K562 (cell line): Measurements from ENCODE around the gene HMGA1. TPM values are rescaled to one million over a fixed set of nuclear protein-coding genes. Genes with fewer than 3 reads are reported as not detected.

ENCODE experiments used
- ATF6 ChIP-seq: sonication (generic); formaldehyde crosslinking; IDR thresholded peaks from 2 replicates; pipeline ENCODE4 v1.4.0; 2020; ENCODE audit warnings: mild to moderate bottlenecking, missing genetic modification reagents
- BRD9 ChIP-seq: fragments of 450-650 bp; IDR thresholded peaks from 2 replicates; pipeline ENCODE4 v1.6.1; 2018; ENCODE audit warnings: low read depth; ENCODE audit not compliant: partially characterized antibody
- CAMTA2 ChIP-seq: fragments of 250-450 bp; sonication (Bioruptor Pico); conservative IDR thresholded peaks from 2 replicates; pipeline ENCODE4 v1.5.1; 2022
- CBX3 ChIP-seq, 2 experiments: IDR thresholded peaks; 1 replicate in 1 of 2; 2 replicates in 1 of 2; pipeline ENCODE4 v1.6.1; 2012; ENCODE audit warnings: inconsistent platforms in 2 of 2, low read length in 2 of 2, borderline replicate concordance in 1 of 2, control low read depth in 1 of 2
- E2F8 ChIP-seq: fragments of 450-650 bp; IDR thresholded peaks from 2 replicates; pipeline ENCODE4 v1.7.1; 2018; ENCODE audit warnings: mild to moderate bottlenecking, low read depth; ENCODE audit not compliant: partially characterized antibody
- FUS ChIP-seq: fragments of 200-400 bp; formaldehyde crosslinking; optimal IDR thresholded peaks from 2 replicates; pipeline ENCODE3; 2017; ENCODE audit warnings: low read depth, low read length
- KAT8 ChIP-seq: fragments of 450-650 bp; IDR thresholded peaks from 2 replicates; pipeline ENCODE4 v1.6.1; 2016; ENCODE audit warnings: low read depth, mild to moderate bottlenecking
- MNT ChIP-seq, 2 experiments: fragments of 450-650 bp; conservative IDR thresholded peaks; 2 replicates each; pipeline ENCODE4 v1.6.1; 2017; ENCODE audit warnings: mild to moderate bottlenecking in 2 of 2, moderate library complexity in 2 of 2
- NUFIP1 ChIP-seq: fragments of 450-650 bp; IDR thresholded peaks from 2 replicates; pipeline ENCODE4 v1.6.1; 2018; ENCODE audit not compliant: partially characterized antibody
- RBBP5 ChIP-seq: fragments of 200-600 bp; sonication (generic); IDR thresholded peaks from 2 replicates; pipeline ENCODE4 v1.6.1; 2012; ENCODE audit warnings: borderline replicate concordance, mild to moderate bottlenecking, low read length, control low read depth, inconsistent platforms; ENCODE audit not compliant: insufficient read depth, poor library complexity, severe bottlenecking
- ZFX ChIP-seq: sonication (generic); formaldehyde crosslinking; IDR thresholded peaks from 2 replicates; pipeline ENCODE4 v1.8.0; 2022; ENCODE audit warnings: mild to moderate bottlenecking, missing genetic modification reagents, moderate library complexity
- polyA plus RNA-seq, 8 experiments: library from polyadenylated mRNA; depleted of rRNA in 4 of 8; stranded (reverse) in 5 of 8; unstranded in 3 of 8; fragments of >200 nt; fragmentation: Nextera tagmentation in 2 of 8; fragmentation: Illumina TruSeq in 1 of 8; extraction: Ambion mirVana in 2 of 8; extraction: Trizol in 1 of 8; gene quantifications; 2 replicates each; pipeline versions ENCODE4 v1.2.1 to v1.2.3, GENCODE V29; 2011 to 2014; ENCODE audit warnings: inconsistent platforms in 1 of 8, missing spikeins in 1 of 8
- total RNA-seq, 7 experiments: library from RNA; depleted of rRNA in 6 of 7; stranded (reverse); fragments of >200 nt in 6 of 7; fragmentation: Illumina TruSeq in 2 of 7; extraction: Trizol in 2 of 7; gene quantifications; 2 replicates each; pipeline versions ENCODE4 v1.2.1 to v1.2.3, GENCODE V29; 2011 to 2021; ENCODE audit warnings: low replicate concordance in 1 of 7
- TF ChIP-seq, protein P1 (sequence below): sonication (generic); formaldehyde crosslinking; IDR thresholded peaks from 2 replicates; pipeline ENCODE4 v1.8.0; 2022; ENCODE audit warnings: mild to moderate bottlenecking, low read depth, missing genetic modification reagents
- TF ChIP-seq, protein P2 (sequence below): fragments of 250-450 bp; sonication (Bioruptor Pico); IDR thresholded peaks from 2 replicates; pipeline ENCODE4 v1.5.0; 2021; ENCODE audit warnings: mild to moderate bottlenecking, moderate library complexity

HMGA1 gene
- total and polyA plus RNA-seq, 9 of the 15 experiments (the other 6 are each of a cell fraction or from before 2014, with no cell fraction given) = 27.8 to 1,947 (median 594) TPM

GRCh38 chr6:34236443-34237315 lies at the start of gene HMGA1 (continued):
- TF ChIP-seq MNT (conservative IDR thresholded peaks at IDR 0.05) = peak; percentile 72 to 75
- no peak for TF ChIP-seq BRD9
- TF ChIP-seq ATF6 (CRISPR knock-in tag) = no peak; the same call in 1 of the 2 replicates
- TF ChIP-seq, protein P1, sequence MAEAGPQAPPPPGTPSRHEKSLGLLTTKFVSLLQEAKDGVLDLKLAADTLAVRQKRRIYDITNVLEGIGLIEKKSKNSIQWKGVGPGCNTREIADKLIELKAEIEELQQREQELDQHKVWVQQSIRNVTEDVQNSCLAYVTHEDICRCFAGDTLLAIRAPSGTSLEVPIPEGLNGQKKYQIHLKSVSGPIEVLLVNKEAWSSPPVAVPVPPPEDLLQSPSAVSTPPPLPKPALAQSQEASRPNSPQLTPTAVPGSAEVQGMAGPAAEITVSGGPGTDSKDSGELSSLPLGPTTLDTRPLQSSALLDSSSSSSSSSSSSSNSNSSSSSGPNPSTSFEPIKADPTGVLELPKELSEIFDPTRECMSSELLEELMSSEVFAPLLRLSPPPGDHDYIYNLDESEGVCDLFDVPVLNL (CRISPR knock-in tag) = peak; percentile 62; the same call in 1 of the 2 replicates
- TF ChIP-seq RBBP5 = peak; percentile 41
- TF ChIP-seq KAT8 = no peak
- TF ChIP-seq CAMTA2 (CRISPR knock-in tag) = no peak
- TF ChIP-seq FUS = peak; percentile 76
- TF ChIP-seq, protein P2, sequence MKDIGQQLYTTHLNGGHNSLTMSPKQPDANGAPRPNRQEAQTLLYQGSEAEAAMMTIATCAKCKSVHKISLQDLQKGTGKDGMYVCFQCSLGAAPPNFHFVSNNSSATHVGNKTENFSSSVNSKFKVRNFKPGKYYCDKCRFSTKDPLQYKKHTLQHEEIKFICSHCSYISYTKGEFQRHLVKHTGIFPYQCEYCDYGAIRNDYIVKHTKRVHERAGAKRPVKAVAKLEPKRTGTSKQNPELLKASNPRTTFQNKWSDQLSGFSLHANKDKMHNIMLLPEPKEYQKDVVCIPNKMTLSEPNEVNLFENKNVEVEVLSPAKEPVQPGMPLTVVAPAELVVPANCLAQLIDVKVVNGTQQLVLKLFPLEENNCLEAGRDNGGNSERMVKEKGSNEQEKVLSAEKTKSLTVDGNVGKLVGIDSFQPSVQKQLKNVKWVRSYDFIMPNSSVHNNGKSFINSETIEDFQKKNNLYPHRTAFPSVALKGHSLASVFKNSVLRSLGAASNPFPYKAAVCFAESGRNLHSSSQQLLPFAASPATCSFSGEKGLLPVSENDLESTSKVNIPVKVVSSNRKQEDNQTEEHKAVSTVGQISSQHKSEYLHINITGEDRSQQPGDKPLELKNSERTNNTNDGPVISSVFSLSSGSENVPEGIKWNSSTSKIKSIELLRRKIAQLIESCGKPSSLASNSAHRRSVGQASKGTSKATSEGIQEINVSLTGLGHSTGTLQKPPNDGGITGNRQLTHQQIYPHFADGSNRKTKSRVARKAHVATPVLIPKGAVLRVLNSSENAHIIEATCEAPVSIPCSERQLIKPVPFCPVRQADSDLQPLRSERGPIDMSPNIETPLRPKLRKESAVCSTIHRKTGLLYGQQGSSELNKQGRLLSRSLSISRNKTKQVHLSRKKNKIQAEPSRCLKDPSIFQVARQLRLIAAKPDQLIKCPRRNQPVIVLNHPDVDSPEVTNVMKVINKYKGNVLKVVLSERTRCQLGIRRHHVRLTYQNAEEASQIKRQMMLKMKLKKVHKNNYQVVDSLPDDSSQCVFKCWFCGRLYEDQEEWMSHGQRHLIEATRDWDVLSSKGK (CRISPR knock-in tag) = no peak
- peak; percentile 14 for TF ChIP-seq E2F8
- TF ChIP-seq CBX3 (IDR thresholded peaks at IDR 0.05; ENCODE audit: borderline replicate concordance in 1 of 2, low read length in 2 of 2) = peak in 1 of 2 experiments; percentile 64; a peak in 2 of 3 replicates
- TF ChIP-seq NUFIP1 = no peak
- TF ChIP-seq ZFX (CRISPR knock-in tag) = peak; percentile 61
